ENCODE measurements around the gene CACNG7. TPM values are rescaled to one million over a fixed set of nuclear protein-coding genes. Genes with fewer than 3 reads are reported as not detected.

Gene CACNG7
- total RNA-seq, 1 experiment from 2014 or later, result 22.7 TPM

DNA sequence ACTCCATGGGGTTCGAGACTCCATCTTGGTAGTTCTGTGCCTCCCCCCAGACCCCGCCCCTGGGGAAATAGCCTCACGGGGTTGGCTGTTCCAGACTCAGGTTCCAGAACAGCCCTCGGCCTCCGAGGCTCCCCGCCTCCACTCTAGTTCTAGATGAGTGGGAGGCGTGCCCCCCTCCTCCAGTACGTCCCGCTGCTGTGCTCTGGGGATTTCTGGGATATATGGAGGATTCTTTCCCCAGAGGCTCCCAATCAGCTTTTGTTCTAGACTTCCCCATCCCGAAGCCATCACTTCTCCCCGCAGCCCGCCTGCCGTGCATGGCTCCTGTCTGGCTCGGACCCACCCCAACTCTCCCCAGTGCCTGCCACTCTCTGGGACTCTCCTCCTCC, 1.9 kb upstream of the CACNG7 start:
- Mint-ChIP-seq H3K4me3 (peak overlapping the region; percentile 63 to 89), H3K4me1 (peaks cover 36 to 51% of the 10 kb centered on the region in 2 experiments), H3K9me3 (no peaks in the 10 kb centered on the region), H3K36me3 (ENCODE audit: insufficient read depth in 1 of 3, low read depth in 3 of 3) (peaks cover 0 to 6% (median 0%) of the 10 kb centered on the region in 3 experiments; a peak in 3 of 7 replicates), H3K27ac (peak overlapping the region in 1 of 3 experiments; percentile 83; a peak in 1 of 7 replicates), H3K27me3 (ENCODE audit: low read depth) (peaks cover 83% of the 10 kb centered on the region)
- Histone ChIP-seq H4K91ac (ENCODE audit: insufficient read length, low read depth, low read length) (no peak overlapping the region), H3K4me1 (ENCODE audit: insufficient read depth, low read length) (peaks cover 4% of the 10 kb centered on the region; the same call in 1 of the 2 replicates), H3K4ac (ENCODE audit: low read depth, low read length) (no peak overlapping the region), H3K9ac (ENCODE audit: extremely low read depth, insufficient read length, low read length) (no peak overlapping the region), H3K27me3 (ENCODE audit: insufficient read depth, low read length) (peaks cover 3% of the 10 kb centered on the region; the same call in 1 of the 2 replicates), H3K9me3 (ENCODE audit: control insufficient read depth, low read depth, low read length) (no peaks in the 10 kb centered on the region), H4K5ac (ENCODE audit: insufficient read length, low read depth, low read length) (no peak overlapping the region), H4K8ac (replicated peaks; ENCODE audit: insufficient read length, low read depth, low read length) (no peak overlapping the region), H2BK120ac (ENCODE audit: low read depth, low read length, poor library complexity, severe bottlenecking) (no peak overlapping the region), H2BK15ac (ENCODE audit: low read depth, low read length) (no peak overlapping the region), H3K79me2 (ENCODE audit: insufficient read depth, low read length) (no peaks in the 10 kb centered on the region), H2BK20ac (ENCODE audit: low read depth, low read length, poor library complexity, severe bottlenecking) (no peak overlapping the region), H3T11ph (ENCODE audit: low read length) (no peak overlapping the region), H3K27ac (ENCODE audit: insufficient read length, low read depth, low read length) (no peak overlapping the region), H3K18ac (ENCODE audit: insufficient read length, low read depth, low read length) (no peak overlapping the region), H2AFZ (ENCODE audit: low read length) (no peak overlapping the region), H2BK12ac (ENCODE audit: insufficient read length, low read depth, low read length) (no peak overlapping the region), H3K23ac (ENCODE audit: insufficient read length, low read depth, low read length) (no peak overlapping the region), H2BK5ac (ENCODE audit: insufficient read length, low read length) (no peak overlapping the region), H3K79me1 (ENCODE audit: insufficient read depth, low read depth, low read length, poor library complexity, severe bottlenecking) (no peaks in the 10 kb centered on the region), H3K56ac (ENCODE audit: insufficient read length, low read depth, low read length) (no peak overlapping the region), H3K14ac (ENCODE audit: insufficient read depth, low read length) (no peak overlapping the region), H3K4me2 (ENCODE audit: insufficient read depth, insufficient read length, low read length) (peak overlapping the region; percentile 95), H3K23me2 (ENCODE audit: insufficient read length, low read depth, low read length, poor library complexity, severe bottlenecking) (peaks cover 28% of the 10 kb centered on the region), H2AK5ac (ENCODE audit: insufficient read length, low read length) (no peak overlapping the region), H4K20me1 (ENCODE audit: control insufficient read depth, insufficient read depth, insufficient read length) (no peaks in the 10 kb centered on the region)
- TF ChIP-seq CTCF (conservative IDR thresholded peaks at IDR 0.05), result no peak
- peak; percentile 47 for DNase-seq
- WGBS (ENCODE audit: extremely low coverage, insufficient read length, low lambda C conversion rate), result no CpG with 5 or more reads among the region's 14 CpGs
